GM21825 (cell line): ENCODE measurements around the gene DOCK10.

Experiments used
- ATAC-seq: cut with Tn5 transposase; IDR thresholded peaks from one replicate; pipeline ENCODE4 v1.9.1; 2021; ENCODE audit warnings: mild to moderate bottlenecking, moderate library complexity; ENCODE audit not compliant: unreplicated experiment

Gene DOCK10

GRCh38 chr2:224734949-224735348 is 307.3 kb downstream of the DOCK10 start:
- no peak for ATAC-seq

DNA sequence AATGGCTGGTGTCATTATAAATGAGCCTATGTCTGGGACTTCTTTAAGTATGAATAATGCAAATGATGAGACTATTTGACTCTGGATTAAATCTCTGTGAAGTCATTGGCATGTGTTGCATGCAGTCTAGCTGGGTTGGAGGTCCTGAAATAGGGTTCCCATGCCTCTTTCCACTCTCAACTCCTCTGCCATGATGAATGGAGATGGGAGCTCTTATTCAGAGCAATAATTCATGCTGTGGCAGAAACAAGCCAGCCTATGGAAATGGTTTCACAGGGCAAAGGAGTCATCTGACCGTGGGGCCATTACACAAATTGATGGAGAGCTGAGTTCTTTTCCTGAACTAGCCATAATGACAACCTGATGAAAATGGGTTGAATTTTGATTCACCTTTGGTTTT is 310.6 kb downstream of the DOCK10 start:
- ATAC-seq, result no peak

- no peak for ATAC-seq
Measured at GRCh38 chr2:224729435-224729834, 312.8 kb downstream of the DOCK10 start.

- ATAC-seq, result no peak
Measured at GRCh38 chr2:224724331-224724730, 317.9 kb downstream of the DOCK10 start.

DNA sequence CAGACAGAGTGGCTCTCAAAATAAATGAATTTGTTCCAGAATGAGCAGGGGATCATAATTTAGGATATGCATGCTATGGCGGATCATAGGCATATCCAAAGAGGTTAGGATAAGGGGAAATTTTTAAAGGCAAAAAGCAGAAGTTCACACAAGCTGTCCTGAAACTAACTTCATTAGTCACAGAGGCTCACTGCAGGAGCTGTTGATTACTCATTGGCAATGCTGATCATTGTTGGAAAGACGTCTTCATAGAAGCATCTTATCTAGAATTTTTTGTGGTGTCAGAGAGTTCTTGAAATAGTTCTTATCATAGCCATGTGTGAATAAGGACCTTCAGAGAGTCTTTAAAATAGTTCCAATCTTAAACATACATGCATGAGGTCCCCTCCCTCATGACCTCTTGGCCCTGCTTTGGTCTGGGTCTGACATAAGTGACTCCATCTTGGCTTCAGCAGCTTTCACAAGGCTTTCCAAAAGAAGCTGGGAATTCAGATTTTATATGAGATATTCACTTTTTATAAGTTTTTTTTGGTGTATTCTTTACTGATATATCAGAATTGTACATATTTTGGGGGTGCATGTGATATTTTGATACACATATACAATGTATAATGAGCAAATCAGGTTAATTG is 318.6 kb downstream of the DOCK10 start:
- ATAC-seq, result no peak

GRCh38 chr2:224722770-224723169 is 319.5 kb downstream of the DOCK10 start:
- ATAC-seq, result no peak

DNA sequence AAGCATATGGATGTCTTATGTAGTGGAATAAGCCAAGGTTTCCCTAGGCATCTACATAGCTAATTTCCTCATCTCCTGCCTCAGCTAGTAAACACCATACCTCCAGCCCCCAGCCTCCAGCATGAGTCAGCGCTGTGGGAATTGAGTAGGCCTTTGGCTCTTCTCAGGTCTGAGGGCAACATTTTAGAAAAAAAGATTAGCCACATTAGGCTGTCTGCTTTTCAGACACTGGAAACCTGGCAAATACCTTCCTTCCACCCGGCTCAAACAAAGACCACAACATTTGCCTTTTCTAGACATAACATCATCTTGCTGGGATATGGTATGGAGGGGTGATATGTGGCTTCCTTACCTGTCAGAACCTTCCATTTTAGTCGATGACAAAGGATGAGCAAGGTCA is 320.0 kb downstream of the DOCK10 start:
- ATAC-seq, result no peak

DNA sequence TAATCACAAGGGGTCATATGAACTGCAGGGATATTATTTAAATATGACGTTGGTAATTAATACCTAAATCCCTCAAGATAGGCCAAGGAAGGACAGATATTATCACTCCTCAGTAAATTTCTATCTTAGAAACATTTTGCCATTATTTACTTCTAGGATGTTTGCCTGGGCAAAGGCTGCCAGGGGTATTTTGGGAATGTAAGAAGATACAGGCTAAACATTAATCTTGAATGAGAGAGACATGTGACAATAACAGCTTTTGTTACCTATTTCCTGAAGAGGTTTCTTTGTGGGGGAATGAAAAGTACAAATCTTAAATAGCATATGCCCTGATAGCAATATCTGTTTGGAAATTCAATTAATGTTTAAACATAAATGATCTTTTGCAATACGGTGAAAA is 325.3 kb downstream of the DOCK10 start:
- no peak for ATAC-seq

GRCh38 chr2:224716201-224716600 is 326.1 kb downstream of the DOCK10 start, which contains the start of gene CCDC195:
Gene CCDC195 (minus strand): TSS chr2:224716365. CDS start chr2:224716365, 0 bp downstream.
- ATAC-seq, result no peak
